Embryonic facial prominence (tissue), 1 donor: ENCODE data around the gene SNX9.
"Not testable (repeated sequence)": the region's sequence is repeated elsewhere in the genome, so short reads cannot be mapped to it uniquely, and the experiment has no call there.

Experiments
- DNase-seq: peaks from one replicate; pipeline ENCODE4 v3.0.0-alpha.2; 2016; ENCODE audit errors: extremely low spot score

SNX9 gene

GRCh38 chr6:157823001-157823527, at the start of gene SNX9:
Gene SNX9, plus strand, starts transcription at chr6:157823246. Its CDS starts 189 bp downstream, at chr6:157823435.
- DNase-seq, result peak; percentile 42

GRCh38 chr6:157773248-157773773, 49.7 kb upstream of the SNX9 start:
- DNase-seq, result no peak

- DNase-seq, result no peak
Measured at GRCh38 chr6:157774153-157775135, 48.6 kb upstream of the SNX9 start.

- DNase-seq, result no peak
Measured at GRCh38 chr6:157775376-157775775, 47.7 kb upstream of the SNX9 start.

GRCh38 chr6:157777344-157777743, 45.7 kb upstream of the SNX9 start:
- no peak for DNase-seq

GRCh38 chr6:157778719-157779118, 44.3 kb upstream of the SNX9 start:
- no peak for DNase-seq

- no peak for DNase-seq
Measured at GRCh38 chr6:157779705-157780604, 43.1 kb upstream of the SNX9 start.

GRCh38 chr6:157785636-157786035, 37.4 kb upstream of the SNX9 start:
- DNase-seq, result no peak

- no peak for DNase-seq
Measured at GRCh38 chr6:157786221-157786620, 36.8 kb upstream of the SNX9 start.

GRCh38 chr6:157787080-157787479, 36.0 kb upstream of the SNX9 start:
- no peak for DNase-seq

GRCh38 chr6:157788180-157788579, 34.9 kb upstream of the SNX9 start:
- no peak for DNase-seq

GRCh38 chr6:157789297-157789696, 33.7 kb upstream of the SNX9 start:
- DNase-seq, result no peak

- DNase-seq, result no peak
Measured at GRCh38 chr6:157789861-157790260, 33.2 kb upstream of the SNX9 start.

GRCh38 chr6:157790548-157791160, 32.4 kb upstream of the SNX9 start:
- no peak for DNase-seq

- no peak for DNase-seq
Measured at GRCh38 chr6:157791450-157791849, 31.6 kb upstream of the SNX9 start.

- DNase-seq, result no peak
Measured at GRCh38 chr6:157792671-157793070, 30.4 kb upstream of the SNX9 start.

- DNase-seq, result not testable (repeated sequence)
Measured at GRCh38 chr6:157794012-157794411, 29.0 kb upstream of the SNX9 start.

- DNase-seq, result no peak
Measured at GRCh38 chr6:157795841-157796240, 27.2 kb upstream of the SNX9 start.

- no peak for DNase-seq
Measured at GRCh38 chr6:157798851-157799250, 24.2 kb upstream of the SNX9 start.

- not testable (repeated sequence) for DNase-seq
Measured at GRCh38 chr6:157799561-157799960, 23.5 kb upstream of the SNX9 start.
